ENCODE data around the gene TMEM91. TPM values are rescaled to one million over a fixed set of nuclear protein-coding genes. Genes with fewer than 3 reads are reported as not detected.
A peak's percentile ranks its signal among the peaks of the same experiment; 100 is the strongest.

The TMEM91 gene
- total and polyA plus RNA-seq, 2 experiments from 2014 or later, result 9.3 to 10.6 TPM

GRCh38 chr19:41398598-41398997 lies 22.3 kb downstream of the TMEM91 start:
- H4K20me1 ChIP-seq (replicated peaks; ENCODE audit: insufficient read depth), result peaks cover 3% of the 10 kb centered on the region
- no peak overlapping the region for H2AFZ ChIP-seq
- H3K36me3 ChIP-seq (ENCODE audit: insufficient read depth), result no peaks in the 10 kb centered on the region
- peaks cover 35% of the 10 kb centered on the region for H3K79me2 ChIP-seq (replicated peaks; ENCODE audit: insufficient read depth)
- Mint-ChIP-seq H3K4me1 (peaks cover 19% of the 10 kb centered on the region), H3K4me3 (peak overlapping the region; percentile 98), H3K27ac (0 out of 2 replicates have a peak overlapping the region, but pooled peaks have one; percentile 100), H3K9me3 (no peaks in the 10 kb centered on the region), H3K27me3 (ENCODE audit: insufficient read depth, low read depth, poor library complexity) (peaks cover 6% of the 10 kb centered on the region), H3K36me3 (ENCODE audit: low read depth) (peaks cover 9% of the 10 kb centered on the region)
- no peak for TF ChIP-seq EZH2 (IDR thresholded peaks at IDR 0.05; ENCODE audit: low read depth, unreplicated experiment)
- H3K27me3 ChIP-seq (ENCODE audit: insufficient read depth), result no peaks in the 10 kb centered on the region
- ATAC-seq, result no peak
- H3K9me2 ChIP-seq (ENCODE audit: insufficient read depth), result no peaks in the 10 kb centered on the region
- H3K4me2 ChIP-seq, result peak overlapping the region; percentile 83
- H3F3A ChIP-seq (replicated peaks; ENCODE audit: low read depth), result no peaks in the 10 kb centered on the region
- no peak overlapping the region for H3K27ac ChIP-seq (ENCODE audit: low read depth)
- peaks cover 12% of the 10 kb centered on the region; the same call in 1 of the 2 replicates for H3K4me1 ChIP-seq (ENCODE audit: insufficient read depth)
- DNase-seq (ENCODE audit: low spot score), result no peak
- peak overlapping the region; percentile 80 for H3K4me3 ChIP-seq

DNA sequence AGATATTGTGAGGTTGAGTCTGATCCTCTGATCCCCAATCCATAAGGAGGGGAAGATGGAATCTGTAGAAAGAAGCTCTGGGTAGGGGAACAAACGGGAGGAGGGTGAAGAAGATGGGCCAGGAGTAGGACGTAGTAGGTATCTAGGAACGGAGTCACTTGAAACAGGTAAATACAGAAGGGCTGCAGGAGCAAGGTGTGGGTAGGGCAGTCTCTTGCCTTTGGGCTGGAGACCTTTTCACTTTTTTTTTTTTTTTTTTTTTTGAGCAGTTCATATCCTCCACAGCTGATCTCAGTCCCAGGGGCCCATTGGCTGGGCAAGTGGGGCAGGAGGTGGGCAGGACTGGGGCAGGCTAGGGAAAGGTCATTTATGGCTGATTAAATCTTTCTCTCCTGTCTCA lies 22.8 kb downstream of the TMEM91 start:
- Histone ChIP-seq H3K4me3 (peak overlapping the region; percentile 80; the same call in 1 of the 2 replicates), H3K36me3 (ENCODE audit: insufficient read depth) (no peaks in the 10 kb centered on the region), H3K79me2 (replicated peaks; ENCODE audit: insufficient read depth) (peaks cover 35% of the 10 kb centered on the region), H3K4me2 (peak overlapping the region; percentile 83; the same call in 1 of the 2 replicates), H3F3A (replicated peaks; ENCODE audit: low read depth) (no peaks in the 10 kb centered on the region), H2AFZ (no peak overlapping the region), H4K20me1 (replicated peaks; ENCODE audit: insufficient read depth) (peaks cover 3% of the 10 kb centered on the region), H3K4me1 (ENCODE audit: insufficient read depth) (peaks cover 12% of the 10 kb centered on the region; the same call in 1 of the 2 replicates), H3K9me2 (ENCODE audit: insufficient read depth) (no peaks in the 10 kb centered on the region), H3K27me3 (ENCODE audit: insufficient read depth) (no peaks in the 10 kb centered on the region), H3K27ac (ENCODE audit: low read depth) (no peak overlapping the region)
- DNase-seq (ENCODE audit: low spot score) (no peak), ATAC-seq (no peak)
- peaks cover 19% of the 10 kb centered on the region for H3K4me1 Mint-ChIP-seq
- peaks cover 6% of the 10 kb centered on the region for H3K27me3 Mint-ChIP-seq (ENCODE audit: insufficient read depth, low read depth, poor library complexity)
- peak overlapping the region; percentile 98 for H3K4me3 Mint-ChIP-seq
- H3K9me3 Mint-ChIP-seq, result no peaks in the 10 kb centered on the region
- TF ChIP-seq EZH2phosphoT487 (IDR thresholded peaks at IDR 0.05; ENCODE audit: unreplicated experiment), result no peak
- H3K27ac Mint-ChIP-seq, result no peak overlapping the region; the same call in 1 of the 2 replicates
- H3K36me3 Mint-ChIP-seq (ENCODE audit: low read depth), result peaks cover 9% of the 10 kb centered on the region

- Mint-ChIP-seq H3K27ac (no peak overlapping the region), H3K9me3 (no peaks in the 10 kb centered on the region), H3K4me1 (peaks cover 19% of the 10 kb centered on the region), H3K4me3 (peak overlapping the region; percentile 38; the same call in 2 of the 3 replicates), H3K36me3 (ENCODE audit: low read depth) (peaks cover 9% of the 10 kb centered on the region), H3K27me3 (ENCODE audit: insufficient read depth, low read depth, poor library complexity) (peaks cover 6% of the 10 kb centered on the region)
- H4K20me1 ChIP-seq (replicated peaks; ENCODE audit: insufficient read depth), result peaks cover 3% of the 10 kb centered on the region
- peaks cover 12% of the 10 kb centered on the region; the same call in 1 of the 2 replicates for H3K4me1 ChIP-seq (ENCODE audit: insufficient read depth)
- no peak overlapping the region for H3K4me2 ChIP-seq
- peaks cover 35% of the 10 kb centered on the region for H3K79me2 ChIP-seq (replicated peaks; ENCODE audit: insufficient read depth)
- no peaks in the 10 kb centered on the region for H3K36me3 ChIP-seq (ENCODE audit: insufficient read depth)
- no peak overlapping the region for H3K4me3 ChIP-seq
- H3K27me3 ChIP-seq (ENCODE audit: insufficient read depth), result no peaks in the 10 kb centered on the region
- no peaks in the 10 kb centered on the region for H3K9me2 ChIP-seq (ENCODE audit: insufficient read depth)
- H2AFZ ChIP-seq, result no peak overlapping the region
- H3K27ac ChIP-seq (ENCODE audit: low read depth), result no peak overlapping the region
- ATAC-seq (no peak), DNase-seq (ENCODE audit: low spot score) (no peak)
- H3F3A ChIP-seq (replicated peaks; ENCODE audit: low read depth), result no peaks in the 10 kb centered on the region
- no peak for TF ChIP-seq CREB1 (CRISPR knock-in tag; IDR thresholded peaks at IDR 0.05; ENCODE audit: low read depth)
- TF ChIP-seq, protein P1, sequence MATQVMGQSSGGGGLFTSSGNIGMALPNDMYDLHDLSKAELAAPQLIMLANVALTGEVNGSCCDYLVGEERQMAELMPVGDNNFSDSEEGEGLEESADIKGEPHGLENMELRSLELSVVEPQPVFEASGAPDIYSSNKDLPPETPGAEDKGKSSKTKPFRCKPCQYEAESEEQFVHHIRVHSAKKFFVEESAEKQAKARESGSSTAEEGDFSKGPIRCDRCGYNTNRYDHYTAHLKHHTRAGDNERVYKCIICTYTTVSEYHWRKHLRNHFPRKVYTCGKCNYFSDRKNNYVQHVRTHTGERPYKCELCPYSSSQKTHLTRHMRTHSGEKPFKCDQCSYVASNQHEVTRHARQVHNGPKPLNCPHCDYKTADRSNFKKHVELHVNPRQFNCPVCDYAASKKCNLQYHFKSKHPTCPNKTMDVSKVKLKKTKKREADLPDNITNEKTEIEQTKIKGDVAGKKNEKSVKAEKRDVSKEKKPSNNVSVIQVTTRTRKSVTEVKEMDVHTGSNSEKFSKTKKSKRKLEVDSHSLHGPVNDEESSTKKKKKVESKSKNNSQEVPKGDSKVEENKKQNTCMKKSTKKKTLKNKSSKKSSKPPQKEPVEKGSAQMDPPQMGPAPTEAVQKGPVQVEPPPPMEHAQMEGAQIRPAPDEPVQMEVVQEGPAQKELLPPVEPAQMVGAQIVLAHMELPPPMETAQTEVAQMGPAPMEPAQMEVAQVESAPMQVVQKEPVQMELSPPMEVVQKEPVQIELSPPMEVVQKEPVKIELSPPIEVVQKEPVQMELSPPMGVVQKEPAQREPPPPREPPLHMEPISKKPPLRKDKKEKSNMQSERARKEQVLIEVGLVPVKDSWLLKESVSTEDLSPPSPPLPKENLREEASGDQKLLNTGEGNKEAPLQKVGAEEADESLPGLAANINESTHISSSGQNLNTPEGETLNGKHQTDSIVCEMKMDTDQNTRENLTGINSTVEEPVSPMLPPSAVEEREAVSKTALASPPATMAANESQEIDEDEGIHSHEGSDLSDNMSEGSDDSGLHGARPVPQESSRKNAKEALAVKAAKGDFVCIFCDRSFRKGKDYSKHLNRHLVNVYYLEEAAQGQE (IDR thresholded peaks at IDR 0.05; ENCODE audit: unreplicated experiment), result no peak
- TF ChIP-seq STAT1 (IDR thresholded peaks at IDR 0.05; ENCODE audit: unreplicated experiment), result no peak
- TF ChIP-seq ZNF331 (CRISPR knock-in tag; IDR thresholded peaks at IDR 0.05; ENCODE audit: low read depth), result no peak
- TF ChIP-seq EZH2phosphoT487 (IDR thresholded peaks at IDR 0.05; ENCODE audit: unreplicated experiment), result no peak
- no peak for TF ChIP-seq JUNB (IDR thresholded peaks at IDR 0.05; ENCODE audit: unreplicated experiment)
- TF ChIP-seq NANOG (IDR thresholded peaks at IDR 0.05; ENCODE audit: borderline replicate concordance), result no peak
Observed at GRCh38 chr19:41399525-41399924, 23.2 kb downstream of the TMEM91 start.

Measured in GM23338 (cell line).